GM12801 (cell line): ENCODE results near the gene NFIA.

ENCODE experiments used
- TF ChIP-seq, protein P1 (sequence below): IDR thresholded peaks from one replicate; pipeline ENCODE4 v1.5.1; 2011; ENCODE audit warnings: control low read depth; ENCODE audit not compliant: insufficient read length; ENCODE audit errors: extremely low read depth

Gene NFIA

DNA sequence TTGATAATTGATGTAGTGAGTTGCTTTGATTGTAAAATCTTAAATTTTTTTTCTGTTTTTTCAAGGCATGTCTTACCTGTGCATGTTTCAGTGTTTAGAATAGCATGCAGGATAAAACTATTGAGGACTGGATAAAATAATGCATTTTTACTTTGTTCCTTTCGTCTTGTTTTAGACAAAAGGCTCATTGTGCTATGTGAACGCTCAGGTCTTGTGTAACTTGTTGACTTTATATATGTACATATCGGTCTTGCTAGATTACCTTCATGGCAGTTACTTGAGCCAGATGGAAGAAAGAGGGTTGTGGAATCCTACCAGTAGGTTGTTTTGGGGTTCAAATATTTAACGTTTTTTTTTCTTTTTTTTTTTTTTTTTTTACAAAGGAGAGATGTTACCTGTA, 7.0 kb downstream of the NFIA start:
- TF ChIP-seq, protein P1, sequence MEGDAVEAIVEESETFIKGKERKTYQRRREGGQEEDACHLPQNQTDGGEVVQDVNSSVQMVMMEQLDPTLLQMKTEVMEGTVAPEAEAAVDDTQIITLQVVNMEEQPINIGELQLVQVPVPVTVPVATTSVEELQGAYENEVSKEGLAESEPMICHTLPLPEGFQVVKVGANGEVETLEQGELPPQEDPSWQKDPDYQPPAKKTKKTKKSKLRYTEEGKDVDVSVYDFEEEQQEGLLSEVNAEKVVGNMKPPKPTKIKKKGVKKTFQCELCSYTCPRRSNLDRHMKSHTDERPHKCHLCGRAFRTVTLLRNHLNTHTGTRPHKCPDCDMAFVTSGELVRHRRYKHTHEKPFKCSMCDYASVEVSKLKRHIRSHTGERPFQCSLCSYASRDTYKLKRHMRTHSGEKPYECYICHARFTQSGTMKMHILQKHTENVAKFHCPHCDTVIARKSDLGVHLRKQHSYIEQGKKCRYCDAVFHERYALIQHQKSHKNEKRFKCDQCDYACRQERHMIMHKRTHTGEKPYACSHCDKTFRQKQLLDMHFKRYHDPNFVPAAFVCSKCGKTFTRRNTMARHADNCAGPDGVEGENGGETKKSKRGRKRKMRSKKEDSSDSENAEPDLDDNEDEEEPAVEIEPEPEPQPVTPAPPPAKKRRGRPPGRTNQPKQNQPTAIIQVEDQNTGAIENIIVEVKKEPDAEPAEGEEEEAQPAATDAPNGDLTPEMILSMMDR = no peak

DNA sequence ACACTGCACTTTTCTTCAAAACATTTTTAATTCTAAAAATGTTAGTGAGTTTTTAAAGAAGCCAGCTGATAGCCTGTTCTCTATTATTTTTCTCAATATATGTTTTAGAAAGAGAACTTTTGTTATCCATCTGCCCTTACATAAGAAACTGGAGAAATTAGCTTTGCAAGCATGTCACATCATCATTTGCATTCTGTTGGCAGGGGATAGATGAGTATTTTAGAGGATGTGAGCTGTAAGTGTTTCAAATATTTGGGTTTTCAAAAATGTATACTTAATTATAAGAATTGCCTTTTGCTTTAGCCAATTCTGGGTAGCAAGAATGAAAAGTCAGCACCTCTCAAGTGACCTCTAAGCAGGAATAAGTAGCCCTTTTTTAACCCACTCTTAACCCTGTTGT, 7.4 kb downstream of the NFIA start:
- TF ChIP-seq, protein P1 = no peak

DNA sequence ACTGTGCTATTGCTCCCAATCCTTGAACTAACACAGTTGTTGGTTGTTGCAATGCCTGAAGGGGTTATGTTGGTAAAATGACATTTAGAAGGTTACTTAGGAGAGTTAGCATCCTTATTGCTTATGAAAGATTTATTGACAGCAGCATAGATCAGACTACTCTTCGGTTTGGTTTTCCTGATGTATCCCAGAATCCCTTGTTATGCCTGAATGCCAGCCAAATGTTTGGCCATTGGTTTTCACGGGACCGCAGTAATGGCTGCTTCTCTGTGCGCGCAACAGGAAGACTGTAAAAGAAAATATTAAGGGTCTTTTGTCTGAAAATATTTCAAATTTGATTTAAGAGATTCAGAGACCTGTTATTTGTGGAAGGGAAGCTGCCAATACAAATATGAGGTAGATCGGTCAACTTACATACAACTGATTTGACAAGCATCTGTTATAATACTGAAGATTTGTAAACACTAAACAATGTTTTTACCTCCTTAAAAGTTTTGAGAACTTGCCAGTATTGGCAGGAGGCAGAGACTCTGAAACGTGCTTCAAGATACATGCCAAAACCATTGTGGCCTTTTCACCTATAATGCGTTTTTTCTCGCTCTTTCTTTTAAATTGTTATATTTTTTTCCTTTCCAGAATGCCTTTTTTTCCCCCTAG, 8.3 kb downstream of the NFIA start:
- TF ChIP-seq, protein P1 = no peak

DNA sequence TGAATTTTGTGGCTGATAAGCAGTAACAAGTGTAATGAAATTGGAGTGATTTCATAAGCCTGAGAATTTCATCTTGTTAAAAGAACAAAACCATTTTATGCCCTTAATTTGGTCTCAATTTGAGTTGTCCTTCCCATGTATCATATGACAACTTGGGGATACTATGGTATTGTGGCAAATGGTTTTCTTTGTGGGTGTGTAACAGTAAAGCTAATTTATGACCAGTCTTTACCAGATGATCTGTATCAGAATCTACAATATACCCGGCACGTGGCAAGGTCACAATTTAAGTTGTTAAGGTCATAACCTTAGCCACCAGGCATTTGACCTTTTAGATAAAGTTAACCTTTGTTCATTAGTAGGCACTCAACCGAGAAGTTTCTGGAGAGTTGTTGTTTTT, 9.1 kb downstream of the NFIA start:
- TF ChIP-seq, protein P1 = no peak

DNA sequence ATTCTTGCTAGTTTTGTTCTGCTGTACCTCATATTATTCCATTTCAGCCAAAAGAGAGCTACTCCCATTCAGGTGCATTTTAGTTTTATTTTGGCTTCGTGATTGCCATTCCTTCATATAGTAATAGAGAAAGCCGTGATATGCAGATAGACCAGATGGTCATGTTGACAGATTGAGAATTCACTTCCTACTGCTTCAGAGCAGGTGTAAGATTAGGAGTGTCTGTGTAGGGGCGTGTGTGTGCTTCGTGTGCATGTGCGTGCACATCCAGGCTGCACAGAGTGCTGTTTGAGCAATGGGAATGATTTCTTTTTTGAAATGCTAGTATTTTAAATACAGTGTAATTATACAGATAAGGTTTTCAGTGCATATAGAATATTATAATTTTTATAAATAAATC, 10.3 kb downstream of the NFIA start:
- TF ChIP-seq, protein P1 = no peak

DNA sequence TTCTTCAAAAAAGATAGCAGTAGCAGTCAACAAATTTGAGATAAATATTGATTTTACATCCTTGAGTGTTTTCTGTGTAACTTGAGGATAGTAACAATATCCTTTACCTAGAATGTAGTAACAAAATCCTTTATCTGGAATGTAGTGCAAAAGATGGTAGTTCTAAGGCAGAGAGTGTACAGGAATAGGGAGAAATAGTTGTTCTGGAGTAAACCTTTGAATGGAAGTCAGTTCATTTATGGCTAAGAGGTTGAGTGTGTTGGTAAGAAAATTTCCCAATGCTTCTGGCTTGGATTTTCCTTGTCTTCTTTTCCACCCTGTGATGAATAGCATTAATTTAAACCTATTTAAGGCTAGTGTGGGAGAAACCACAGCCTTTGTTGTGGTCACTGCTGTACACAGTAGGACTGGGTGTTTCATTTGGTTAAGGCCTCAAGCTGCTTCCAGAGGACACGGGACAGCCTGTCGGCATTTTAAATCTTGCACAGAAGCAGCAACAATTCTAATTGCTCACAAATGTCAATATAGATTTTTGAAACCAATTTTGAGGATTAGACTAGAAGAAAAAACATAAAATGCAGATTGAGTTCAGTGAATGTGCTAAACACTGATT, 11.3 kb downstream of the NFIA start:
- TF ChIP-seq, protein P1 = no peak

DNA sequence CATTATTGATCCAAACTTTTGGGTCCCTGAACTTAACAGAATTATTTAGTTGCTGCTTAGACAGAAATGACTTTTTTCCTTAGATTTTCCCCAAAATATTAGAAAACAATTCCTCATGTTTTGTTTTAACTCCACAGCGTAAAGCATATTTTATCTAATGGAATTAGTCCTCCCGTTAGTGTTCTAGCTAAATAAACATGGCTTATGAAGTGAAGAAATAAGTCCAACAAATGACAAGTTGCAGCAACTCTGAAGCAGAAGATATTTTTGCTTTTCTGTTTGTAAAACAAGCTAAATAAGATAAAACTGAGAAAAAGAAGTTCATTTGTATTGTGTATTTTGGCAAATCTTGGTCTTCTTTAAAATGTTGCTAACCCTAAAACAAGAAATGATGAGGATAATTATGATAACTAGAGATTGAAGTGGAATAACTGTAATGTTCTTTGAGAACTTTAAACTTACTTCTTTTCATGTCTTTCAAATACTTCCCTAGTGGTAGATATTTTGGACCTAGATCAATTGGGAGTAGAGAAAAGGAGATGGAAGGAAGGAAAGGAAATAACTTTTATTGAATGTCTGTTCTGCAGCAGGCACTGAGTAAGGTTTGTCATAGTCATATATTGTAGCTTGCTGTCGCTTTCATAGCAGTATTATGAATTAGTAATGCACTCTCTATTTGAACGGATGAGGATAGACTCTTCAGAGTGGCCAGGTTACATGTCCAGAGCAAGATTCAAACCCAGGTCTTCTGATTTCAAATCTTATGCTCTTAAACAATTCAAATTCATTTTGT, 12.5 kb downstream of the NFIA start:
- TF ChIP-seq, protein P1 = no peak
